Neutrophil (primary cell): Measurements from ENCODE around the gene UBAC1.

Experiments used
- H3K27ac ChIP-seq: fragments of 200-600 bp; sonication (generic); 2 replicates; pipeline ENCODE4 v1.5.1; 2016; ENCODE audit warnings: mild to moderate bottlenecking, moderate library complexity
- H3K27me3 ChIP-seq: fragments of 200-600 bp; sonication (generic); 2 replicates; pipeline ENCODE4 v1.6.0; 2016; ENCODE audit warnings: mild to moderate bottlenecking
- H3K36me3 ChIP-seq: fragments of 200-600 bp; sonication (generic); 2 replicates; pipeline ENCODE4 v1.5.1; 2017
- H3K4me1 ChIP-seq, 2 experiments: fragments of 200-600 bp in 1 of 2; sonication (generic) in 1 of 2; 1 replicate in 1 of 2; 2 replicates in 1 of 2; pipeline versions ENCODE4 v1.5.1 to v1.6.1; 2013 to 2016; ENCODE audit warnings: low read depth in 1 of 2, low read length in 1 of 2, mild to moderate bottlenecking in 1 of 2, moderate library complexity in 1 of 2; ENCODE audit not compliant: control insufficient read depth in 1 of 2, insufficient read depth in 1 of 2
- H3K4me3 ChIP-seq, 2 experiments: fragments of 200-600 bp in 1 of 2; sonication (generic) in 1 of 2; 1 replicate in 1 of 2; 2 replicates in 1 of 2; pipeline ENCODE4 v1.5.1; 2013 to 2016; ENCODE audit warnings: low read depth in 1 of 2, low read length in 1 of 2, mild to moderate bottlenecking in 1 of 2, moderate library complexity in 1 of 2
- H3K9me3 ChIP-seq: fragments of 200-600 bp; sonication (generic); 2 replicates; pipeline ENCODE4 v1.5.1; 2016
- TF ChIP-seq, protein P1 (sequence below): fragments of 200-600 bp; sonication (generic); IDR thresholded peaks from 2 replicates; pipeline ENCODE4 v1.5.1; 2016; ENCODE audit warnings: antibody characterized with exemption

The UBAC1 gene

DNA sequence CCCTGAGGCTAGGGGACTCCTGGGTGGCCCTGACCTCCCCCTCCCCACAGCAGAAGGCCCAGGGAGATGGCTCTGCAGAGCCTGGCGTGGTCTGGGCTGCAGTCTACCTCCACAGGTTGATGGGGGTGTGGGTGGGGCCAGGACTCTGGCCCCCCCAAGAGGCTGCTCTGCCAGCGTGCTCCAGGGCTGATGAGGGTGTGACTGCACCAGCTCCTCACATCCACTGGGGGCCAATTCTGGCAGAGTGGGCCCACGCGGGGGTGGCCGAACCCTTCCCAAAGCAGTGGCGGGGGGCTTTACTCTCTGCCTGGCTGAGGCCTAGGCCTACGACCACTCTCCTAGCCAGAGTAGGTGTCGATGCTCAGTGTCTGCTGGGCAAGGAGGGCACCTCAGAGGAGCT lies 28.0 kb upstream of the UBAC1 start:
- no peak overlapping the region for H3K4me3 ChIP-seq
- TF ChIP-seq, protein P1, sequence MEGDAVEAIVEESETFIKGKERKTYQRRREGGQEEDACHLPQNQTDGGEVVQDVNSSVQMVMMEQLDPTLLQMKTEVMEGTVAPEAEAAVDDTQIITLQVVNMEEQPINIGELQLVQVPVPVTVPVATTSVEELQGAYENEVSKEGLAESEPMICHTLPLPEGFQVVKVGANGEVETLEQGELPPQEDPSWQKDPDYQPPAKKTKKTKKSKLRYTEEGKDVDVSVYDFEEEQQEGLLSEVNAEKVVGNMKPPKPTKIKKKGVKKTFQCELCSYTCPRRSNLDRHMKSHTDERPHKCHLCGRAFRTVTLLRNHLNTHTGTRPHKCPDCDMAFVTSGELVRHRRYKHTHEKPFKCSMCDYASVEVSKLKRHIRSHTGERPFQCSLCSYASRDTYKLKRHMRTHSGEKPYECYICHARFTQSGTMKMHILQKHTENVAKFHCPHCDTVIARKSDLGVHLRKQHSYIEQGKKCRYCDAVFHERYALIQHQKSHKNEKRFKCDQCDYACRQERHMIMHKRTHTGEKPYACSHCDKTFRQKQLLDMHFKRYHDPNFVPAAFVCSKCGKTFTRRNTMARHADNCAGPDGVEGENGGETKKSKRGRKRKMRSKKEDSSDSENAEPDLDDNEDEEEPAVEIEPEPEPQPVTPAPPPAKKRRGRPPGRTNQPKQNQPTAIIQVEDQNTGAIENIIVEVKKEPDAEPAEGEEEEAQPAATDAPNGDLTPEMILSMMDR: no peak
- no peaks in the 10 kb centered on the region for H3K9me3 ChIP-seq
- H3K27ac ChIP-seq: no peak overlapping the region
- H3K27me3 ChIP-seq: peaks cover 46% of the 10 kb centered on the region
- peaks cover 29 to 40% of the 10 kb centered on the region in 2 experiments for H3K4me1 ChIP-seq
- H3K36me3 ChIP-seq: no peaks in the 10 kb centered on the region

DNA sequence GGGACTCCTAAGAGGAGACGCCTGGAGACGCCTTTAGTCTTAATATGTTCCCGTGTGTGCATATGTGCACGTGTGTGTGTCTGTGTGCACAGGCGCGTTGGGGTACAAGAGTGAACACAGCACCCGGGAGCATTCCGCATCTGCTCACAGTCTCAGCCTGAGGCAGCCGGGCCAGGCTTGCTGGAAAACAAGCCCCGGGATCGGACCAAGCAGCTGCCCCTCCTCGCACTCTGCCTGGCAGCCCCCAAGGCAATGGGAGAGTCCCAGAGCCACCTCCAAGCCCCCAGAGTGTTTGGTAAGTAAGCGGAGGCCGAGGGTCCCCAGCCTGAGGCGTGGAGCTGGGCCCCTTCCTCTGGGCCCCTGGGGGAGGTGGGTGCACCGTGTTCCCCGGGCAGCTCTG lies 27.3 kb upstream of the UBAC1 start:
- Histone ChIP-seq H3K4me1 (peaks cover 29 to 36% of the 10 kb centered on the region in 2 experiments), H3K9me3 (no peaks in the 10 kb centered on the region), H3K4me3 (no peak overlapping the region), H3K27me3 (peaks cover 43% of the 10 kb centered on the region), H3K36me3 (no peaks in the 10 kb centered on the region), H3K27ac (no peak overlapping the region)
- TF ChIP-seq, protein P1: no peak

DNA sequence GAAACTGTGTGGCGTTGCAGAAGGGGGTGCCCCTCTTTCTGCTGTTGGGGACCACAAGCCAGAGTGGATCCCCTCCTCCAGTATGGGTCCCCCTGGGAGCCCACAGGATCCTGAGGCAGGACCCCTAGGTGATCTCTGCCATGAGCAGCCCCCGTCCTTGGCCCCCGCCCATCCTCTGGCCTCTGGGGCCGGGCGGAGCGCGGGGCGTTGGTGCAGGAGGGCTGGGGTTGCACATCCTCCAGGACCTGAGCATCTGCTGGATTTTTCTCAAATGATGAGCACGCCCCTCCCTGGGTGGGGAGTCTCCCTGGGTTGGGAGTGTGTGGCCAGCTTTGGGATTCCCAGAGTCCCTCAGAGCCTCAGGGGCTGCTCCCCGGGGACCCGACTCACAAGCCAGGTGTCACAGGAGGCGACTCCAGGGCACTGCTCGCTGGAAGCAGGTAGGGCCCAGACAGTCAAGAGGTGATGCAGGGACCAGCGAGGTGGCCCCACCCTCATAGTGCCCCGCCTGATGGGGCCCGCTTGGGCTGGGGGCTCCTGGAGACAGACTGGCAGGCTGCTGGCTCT lies 26.7 kb upstream of the UBAC1 start:
- Histone ChIP-seq H3K9me3 (no peaks in the 10 kb centered on the region), H3K27me3 (peaks cover 45% of the 10 kb centered on the region), H3K36me3 (no peaks in the 10 kb centered on the region), H3K4me1 (peaks cover 24 to 30% of the 10 kb centered on the region in 2 experiments), H3K27ac (no peak overlapping the region), H3K4me3 (no peak overlapping the region)
- TF ChIP-seq, protein P1: no peak

DNA sequence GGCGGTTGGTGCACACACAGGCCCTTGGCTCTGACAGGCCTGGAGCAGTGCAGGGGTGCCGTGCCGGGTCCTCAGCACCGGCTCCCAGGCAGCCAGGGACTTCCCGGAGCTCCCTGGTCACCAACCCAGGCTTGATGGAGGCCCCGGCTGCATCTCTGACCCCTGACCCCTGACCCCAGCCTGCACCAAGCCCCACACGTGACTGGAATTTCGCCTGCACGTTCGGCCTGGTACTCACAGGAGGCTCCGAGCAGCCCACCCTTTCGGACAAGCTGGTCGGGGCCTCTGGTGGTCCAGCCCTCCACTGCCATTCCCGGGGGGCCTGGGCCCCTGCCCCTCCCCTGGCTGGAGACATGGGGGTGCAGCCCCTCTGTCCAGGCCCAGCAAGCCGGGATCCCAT lies 25.4 kb upstream of the UBAC1 start:
- Histone ChIP-seq H3K9me3 (no peaks in the 10 kb centered on the region), H3K4me3 (no peak overlapping the region), H3K27ac (no peak overlapping the region), H3K36me3 (no peaks in the 10 kb centered on the region), H3K4me1 (peaks cover 11 to 17% of the 10 kb centered on the region in 2 experiments), H3K27me3 (peaks cover 47% of the 10 kb centered on the region)
- TF ChIP-seq, protein P1: no peak

DNA sequence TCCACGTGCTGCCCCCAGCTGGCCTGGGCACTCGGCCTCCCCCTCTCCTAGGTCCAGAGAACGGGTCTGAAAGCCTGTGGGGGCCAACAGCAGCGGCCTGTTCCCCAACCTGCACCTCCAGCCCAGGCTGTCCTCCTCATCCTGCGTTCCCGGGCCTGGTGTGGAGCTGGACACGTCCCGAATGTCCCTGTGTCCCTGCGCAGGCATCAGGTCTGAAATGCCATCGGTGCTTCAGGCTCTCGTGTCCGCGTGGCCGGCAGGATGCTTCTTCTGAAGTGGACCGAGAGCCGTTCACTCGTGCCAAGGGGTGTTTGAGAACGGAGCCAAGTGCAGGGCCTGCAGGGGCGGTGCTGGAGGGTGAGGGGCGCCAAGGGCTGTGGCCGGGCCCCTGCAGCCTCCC lies 24.7 kb upstream of the UBAC1 start:
- peaks cover 5 to 12% of the 10 kb centered on the region in 2 experiments for H3K4me1 ChIP-seq
- no peaks in the 10 kb centered on the region for H3K9me3 ChIP-seq
- H3K27me3 ChIP-seq: peaks cover 47% of the 10 kb centered on the region
- H3K27ac ChIP-seq: no peak overlapping the region
- H3K4me3 ChIP-seq: no peak overlapping the region
- TF ChIP-seq, protein P1: no peak
- H3K36me3 ChIP-seq: no peaks in the 10 kb centered on the region

DNA sequence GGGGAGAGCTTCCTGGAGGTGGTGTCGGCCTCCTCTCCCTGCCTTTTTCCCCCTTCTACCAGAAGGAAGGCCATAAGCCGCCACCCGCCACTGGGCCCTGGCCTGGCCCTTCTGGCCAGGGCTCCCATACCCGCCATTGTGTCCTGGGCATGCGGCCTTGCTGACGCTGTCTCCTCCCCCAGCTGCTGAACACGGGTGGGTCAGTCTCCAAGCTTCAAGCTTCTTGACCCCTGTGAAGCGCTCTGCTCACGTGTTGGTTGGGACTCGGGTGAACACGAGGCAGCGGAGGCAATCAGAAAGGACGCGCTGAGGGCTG lies 24.2 kb upstream of the UBAC1 start:
- Histone ChIP-seq H3K4me3 (no peak overlapping the region), H3K36me3 (no peaks in the 10 kb centered on the region), H3K4me1 (peaks cover 3 to 8% of the 10 kb centered on the region in 2 experiments), H3K9me3 (no peaks in the 10 kb centered on the region), H3K27ac (no peak overlapping the region), H3K27me3 (peaks cover 47% of the 10 kb centered on the region)
- TF ChIP-seq, protein P1: no peak
